Occipital lobe (tissue), 2 donors: Measurements from ENCODE around the gene INTS6L. TPM values are rescaled to one million over a fixed set of nuclear protein-coding genes. Genes with fewer than 3 reads are reported as not detected.
"Not testable (repeated sequence)": the region's sequence is repeated elsewhere in the genome, so short reads cannot be mapped to it uniquely, and the experiment has no call there.

Source experiments
- DNase-seq: peaks from one replicate; lab custom pipeline; 2025; lab: John Stamatoyannopoulos, UW
- total RNA-seq: library from RNA; depleted of rRNA; stranded (reverse); fragments of >200 nt; gene quantifications from one replicate; pipeline ENCODE4 v1.2.3, GENCODE V29; 2014

INTS6L gene
- total RNA-seq, 1 donor from 2014 or later: 33.1 TPM

- DNase-seq: no peak
These were observed 1.7 kb downstream of the INTS6L start for GRCh38 chrX:135522132-135522530.

GRCh38 chrX:135522878-135523693 lies 2.6 kb downstream of the INTS6L start:
- no peak for DNase-seq

- DNase-seq: no peak
These were observed 7.8 kb downstream of the INTS6L start for GRCh38 chrX:135528254-135528653.

DNA sequence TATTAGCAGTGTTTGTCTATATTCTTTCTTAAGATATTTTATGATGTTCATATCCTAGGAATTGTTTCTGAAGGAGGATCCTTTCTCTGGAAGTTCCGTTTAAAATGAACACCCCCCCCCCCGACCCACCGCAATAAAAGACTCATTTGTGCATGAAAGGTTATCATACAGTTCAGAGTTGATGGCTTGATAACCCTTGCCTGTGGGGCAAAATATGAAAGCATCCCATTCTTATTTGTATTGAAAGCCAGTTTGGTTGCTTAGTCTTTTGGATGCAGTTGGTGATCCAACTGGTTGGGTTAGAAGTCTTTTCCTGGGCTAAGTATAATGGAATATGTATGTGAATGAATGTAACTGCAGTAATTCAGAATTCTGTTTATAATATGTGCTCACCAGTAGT lies 8.3 kb downstream of the INTS6L start:
- no peak for DNase-seq

- DNase-seq: no peak
These were observed 9.6 kb downstream of the INTS6L start for GRCh38 chrX:135530097-135530496.

DNA sequence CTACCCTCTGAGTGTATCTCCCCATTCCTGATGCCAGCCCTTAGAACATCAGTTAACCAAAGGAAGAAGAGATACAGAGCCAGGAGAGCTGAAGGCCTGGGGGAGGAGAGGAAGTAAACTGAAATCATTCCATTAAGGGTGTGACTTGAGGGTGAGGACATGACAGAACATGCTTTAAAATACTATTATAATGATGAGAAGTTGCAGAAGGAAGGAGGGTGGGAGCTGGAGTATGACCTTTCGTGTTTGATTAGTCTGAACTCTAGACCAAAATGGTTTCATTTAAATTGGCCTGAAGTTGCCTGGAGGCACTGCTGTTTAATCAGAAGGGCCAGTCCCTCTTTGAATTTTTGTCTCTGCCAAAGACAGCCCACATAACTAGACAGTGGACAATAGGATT lies 11.4 kb downstream of the INTS6L start:
- DNase-seq: no peak

DNA sequence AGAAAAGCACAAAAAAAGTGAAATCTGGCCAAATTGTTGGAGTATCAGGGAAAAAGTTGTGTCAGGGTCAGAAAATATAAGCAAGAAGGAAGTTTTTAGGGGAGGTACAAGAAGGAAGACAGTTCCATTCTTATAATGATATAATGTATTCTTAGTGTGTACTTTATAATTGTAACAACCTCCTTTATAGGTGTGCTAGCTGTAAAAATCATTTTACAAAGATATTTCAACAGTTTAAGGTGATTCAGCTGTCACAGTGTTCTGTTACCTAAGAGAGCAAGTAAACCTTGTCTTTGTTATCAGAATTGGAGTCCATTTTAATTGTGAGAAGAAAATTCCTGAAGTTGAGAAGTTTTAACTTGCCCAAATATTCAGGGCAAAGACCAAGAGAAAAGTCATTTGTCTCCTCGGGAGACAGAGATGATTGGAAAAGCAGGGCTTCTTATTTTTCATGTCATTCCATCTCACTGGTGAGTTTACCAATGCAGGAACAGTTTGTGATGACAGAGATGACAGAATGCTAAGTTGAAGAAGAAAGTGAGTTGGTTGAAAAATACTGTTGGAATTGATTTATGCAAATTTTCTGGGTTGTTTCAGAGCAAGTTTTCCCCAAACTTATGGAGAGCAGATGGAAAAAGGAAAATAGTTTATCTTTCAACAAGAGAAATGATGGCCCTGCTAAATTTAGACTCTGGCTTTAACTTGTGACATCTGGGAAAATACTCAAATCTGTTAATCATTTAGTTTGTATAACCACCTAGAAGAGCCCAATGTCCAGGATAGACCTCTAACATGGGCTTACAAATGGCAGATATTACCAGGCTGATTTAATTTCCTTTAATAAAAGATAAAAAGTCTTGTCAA lies 14.8 kb downstream of the INTS6L start:
- DNase-seq: no peak

DNA sequence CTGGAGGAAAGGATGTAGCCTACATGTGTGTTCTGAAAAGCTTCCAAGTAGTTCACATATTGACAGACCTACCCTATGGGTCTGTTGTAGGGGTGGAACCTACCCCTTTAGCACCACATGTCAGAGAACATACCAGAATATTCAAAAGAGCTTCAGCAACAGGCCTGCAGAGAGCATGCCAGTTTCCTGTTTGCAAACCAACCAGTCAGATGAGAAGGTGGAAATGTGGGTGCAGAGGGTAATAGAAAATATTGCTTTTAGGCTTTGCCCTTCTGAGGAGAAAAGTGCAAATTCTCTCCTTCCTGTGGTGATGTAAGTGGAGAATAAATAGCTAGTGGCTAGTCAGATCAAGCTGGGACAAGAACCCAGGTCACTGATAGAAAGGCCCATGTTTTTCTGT lies 16.4 kb downstream of the INTS6L start:
- no peak for DNase-seq

GRCh38 chrX:135541351-135541750 lies 20.9 kb downstream of the INTS6L start:
- no peak for DNase-seq

GRCh38 chrX:135543172-135543571 lies 22.7 kb downstream of the INTS6L start:
- DNase-seq: no peak

DNA sequence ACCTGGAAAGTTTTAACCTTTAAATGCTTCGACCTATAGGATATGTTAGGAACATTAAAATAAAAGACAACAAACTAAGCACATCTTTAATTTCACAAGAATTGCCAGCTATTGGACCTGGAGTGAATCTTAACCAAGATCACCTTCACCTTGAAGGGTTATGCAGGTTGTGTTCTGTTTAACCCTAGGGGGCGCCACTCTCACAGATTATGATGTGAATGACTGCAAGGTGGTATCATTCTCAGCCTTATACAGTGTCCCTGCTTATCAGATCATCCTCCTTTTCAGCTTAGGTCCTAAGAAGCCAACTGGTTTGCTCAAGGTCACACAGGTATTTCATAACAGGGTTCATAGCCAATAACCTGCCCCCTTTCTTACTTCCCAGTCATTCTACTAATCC lies 23.5 kb downstream of the INTS6L start:
- DNase-seq: no peak

GRCh38 chrX:135544338-135544948 lies 24.0 kb downstream of the INTS6L start:
- no peak for DNase-seq

DNA sequence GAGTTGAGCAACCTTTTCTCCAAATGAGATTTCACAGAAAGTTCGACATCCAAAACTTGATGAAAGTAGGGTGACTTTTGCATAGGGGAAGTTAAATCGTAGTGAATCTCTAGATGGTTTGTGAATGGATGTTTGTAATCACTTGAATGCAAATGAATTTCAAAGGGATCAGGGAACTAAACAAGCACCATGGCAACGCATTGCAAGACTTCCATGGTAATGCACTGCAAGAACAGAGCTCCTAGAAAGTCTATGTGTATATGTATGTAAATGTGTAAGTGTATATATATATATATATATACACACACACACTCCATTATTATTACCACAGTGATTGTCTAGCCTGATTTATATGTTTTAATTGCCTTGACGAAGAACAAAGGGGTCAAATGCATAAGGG lies 27.3 kb downstream of the INTS6L start:
- DNase-seq: no peak

- DNase-seq: no peak
These were observed 29.1 kb downstream of the INTS6L start for GRCh38 chrX:135549519-135549918.

GRCh38 chrX:135556055-135556454 lies 35.6 kb downstream of the INTS6L start:
- DNase-seq: no peak

DNA sequence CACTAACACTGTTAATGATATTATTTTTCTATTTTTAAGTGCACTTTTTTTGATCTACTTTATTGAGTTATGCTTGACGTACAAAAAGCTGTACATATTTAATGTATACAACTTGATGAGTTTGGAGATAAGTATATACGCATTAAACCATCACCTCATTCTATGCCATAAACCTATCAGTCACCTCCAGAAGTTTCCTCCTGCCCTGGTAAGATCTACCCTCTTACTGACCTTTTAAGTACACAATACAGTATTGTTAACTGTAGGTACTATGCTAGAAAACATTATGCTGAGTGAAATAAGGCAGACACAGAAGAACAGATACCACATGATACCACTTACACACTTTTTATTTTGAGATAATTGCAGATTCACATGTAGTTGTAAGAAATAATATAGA lies 36.9 kb downstream of the INTS6L start:
- no peak for DNase-seq

- DNase-seq: no peak
These were observed 52.0 kb downstream of the INTS6L start for GRCh38 chrX:135572436-135572835.

GRCh38 chrX:135581496-135581895 lies 61.0 kb downstream of the INTS6L start:
- no peak for DNase-seq

DNA sequence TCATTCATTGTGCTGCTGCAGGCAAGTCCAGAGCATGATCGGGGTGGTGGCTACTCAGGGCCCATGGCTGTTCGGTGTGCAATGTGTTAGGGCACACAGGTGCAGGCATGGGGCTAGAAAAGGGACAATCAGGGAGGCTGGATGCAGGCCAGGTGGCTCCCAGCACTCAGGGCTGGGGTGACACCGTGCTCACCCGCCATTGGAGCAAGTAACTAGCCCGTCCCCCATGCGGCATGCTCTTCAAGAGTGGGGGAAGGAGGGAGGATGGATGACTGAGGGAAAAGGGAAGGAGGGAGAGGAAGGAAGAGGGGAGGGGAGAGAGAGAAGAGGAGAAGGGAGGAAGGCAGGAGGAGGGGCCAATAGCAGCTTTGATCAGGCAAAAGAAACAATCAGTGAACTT lies 64.7 kb downstream of the INTS6L start:
- no peak for DNase-seq

- no peak for DNase-seq
These were observed 71.4 kb downstream of the INTS6L start for GRCh38 chrX:135591871-135592270.

DNA sequence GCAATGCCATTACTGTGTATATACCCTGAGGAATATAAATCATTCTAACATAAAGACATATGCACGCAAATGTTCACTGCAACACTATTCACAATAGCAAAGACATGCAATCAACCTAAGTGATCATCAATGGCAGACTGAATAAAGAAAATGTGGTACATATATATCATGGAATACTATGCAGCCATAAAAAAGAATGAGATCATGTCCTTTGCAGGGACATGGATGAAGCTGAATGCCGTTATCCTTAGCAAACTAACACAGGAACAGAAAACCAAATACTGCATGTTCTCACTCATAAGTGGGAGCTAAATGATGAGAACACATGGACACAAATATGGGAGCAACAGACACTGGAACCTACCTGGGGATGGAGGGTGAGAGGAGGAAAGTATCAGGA lies 73.6 kb downstream of the INTS6L start:
- DNase-seq: not testable (repeated sequence)

DNA sequence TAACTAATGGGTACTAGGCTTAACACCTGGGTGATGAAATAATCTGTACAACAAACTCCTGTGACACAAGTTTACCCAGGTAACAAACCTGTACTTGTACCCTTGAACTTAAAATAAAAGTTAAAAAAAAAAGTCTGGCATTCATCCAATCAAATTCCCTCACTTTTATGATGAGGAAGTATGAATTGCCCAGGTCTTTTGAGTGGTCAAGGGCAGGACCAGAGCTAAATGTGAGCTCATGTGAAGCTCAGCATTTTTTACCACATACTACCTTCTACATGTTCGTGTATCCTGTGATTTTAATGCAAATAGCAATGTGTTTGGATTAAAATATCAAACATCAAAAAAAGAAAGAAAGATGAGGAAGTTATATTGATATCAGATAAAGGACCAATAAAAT lies 74.0 kb downstream of the INTS6L start:
- DNase-seq: not testable (repeated sequence)
